ENCODE measurements around the gene NCBP2L. TPM values are rescaled to one million over a fixed set of nuclear protein-coding genes. Genes with fewer than 3 reads are reported as not detected.

Gene NCBP2L
- total RNA-seq, 2 donors from 2014 or later, result not detected

GRCh38 chrX:107738768-107739167, 38.8 kb upstream of the NCBP2L start:
- no peaks in the 10 kb centered on the region for H3K36me3 ChIP-seq
- no peak for DNase-seq (ENCODE audit: low spot score)
- no peak overlapping the region for H3K4me3 ChIP-seq
- no peaks in the 10 kb centered on the region for H3K9me3 ChIP-seq
- peak overlapping the region in 1 of 2 donors; percentile 26 for H3K27ac ChIP-seq
- H3K4me1 ChIP-seq (ENCODE audit: control insufficient read depth in 1 of 2, low read depth in 2 of 2), result peaks cover 24 to 59% of the 10 kb centered on the region in 2 donors
- TF ChIP-seq CTCF (IDR thresholded peaks at IDR 0.05), result no peak
- H3K27me3 ChIP-seq (replicated peaks; ENCODE audit: insufficient read depth), result no peaks in the 10 kb centered on the region
- ATAC-seq (ENCODE audit: insufficient number of reproducible peaks, low FRiP score, low read depth), result no peak

- DNase-seq (ENCODE audit: low spot score), result no peak
- Histone ChIP-seq H3K27me3 (replicated peaks; ENCODE audit: insufficient read depth) (no peaks in the 10 kb centered on the region), H3K27ac (no peak overlapping the region), H3K4me3 (no peak overlapping the region), H3K36me3 (no peaks in the 10 kb centered on the region), H3K9me3 (no peaks in the 10 kb centered on the region), H3K4me1 (ENCODE audit: control insufficient read depth in 1 of 2, low read depth in 2 of 2) (peaks cover 24 to 60% of the 10 kb centered on the region in 2 donors)
- ATAC-seq (ENCODE audit: insufficient number of reproducible peaks, low FRiP score, low read depth), result no peak
- TF ChIP-seq CTCF (IDR thresholded peaks at IDR 0.05), result no peak
Observed at GRCh38 chrX:107739541-107739940, 38.0 kb upstream of the NCBP2L start.

- Histone ChIP-seq H3K27me3 (replicated peaks; ENCODE audit: insufficient read depth) (no peaks in the 10 kb centered on the region), H3K27ac (peak overlapping the region; percentile 76 to 98), H3K4me1 (ENCODE audit: control insufficient read depth in 1 of 2, low read depth in 2 of 2) (peaks cover 24 to 62% of the 10 kb centered on the region in 2 donors), H3K36me3 (no peaks in the 10 kb centered on the region), H3K4me3 (peak overlapping the region; percentile 63), H3K9me3 (no peaks in the 10 kb centered on the region)
- DNase-seq (ENCODE audit: low spot score) (no peak), ATAC-seq (ENCODE audit: insufficient number of reproducible peaks, low FRiP score, low read depth) (no peak)
- no peak for TF ChIP-seq CTCF (IDR thresholded peaks at IDR 0.05)
Observed at GRCh38 chrX:107741404-107741790, 36.1 kb upstream of the NCBP2L start.

- Histone ChIP-seq H3K4me1 (ENCODE audit: control insufficient read depth in 1 of 2, low read depth in 2 of 2) (peaks cover 31 to 64% of the 10 kb centered on the region in 2 donors), H3K9me3 (no peaks in the 10 kb centered on the region), H3K4me3 (peak overlapping the region; percentile 63), H3K27me3 (replicated peaks; ENCODE audit: insufficient read depth) (no peaks in the 10 kb centered on the region), H3K36me3 (no peaks in the 10 kb centered on the region), H3K27ac (peak overlapping the region; percentile 89 to 98)
- DNase-seq (ENCODE audit: low spot score) (no peak), ATAC-seq (ENCODE audit: insufficient number of reproducible peaks, low FRiP score, low read depth) (no peak)
- TF ChIP-seq CTCF (IDR thresholded peaks at IDR 0.05), result no peak
Observed at GRCh38 chrX:107742700-107743191, 34.8 kb upstream of the NCBP2L start.

GRCh38 chrX:107743995-107744394, 33.5 kb upstream of the NCBP2L start:
- H3K4me1 ChIP-seq (ENCODE audit: control insufficient read depth in 1 of 2, low read depth in 2 of 2), result peaks cover 31 to 58% of the 10 kb centered on the region in 2 donors
- peak overlapping the region in 1 of 2 donors; percentile 98 for H3K27ac ChIP-seq
- H3K4me3 ChIP-seq, result no peak overlapping the region
- no peaks in the 10 kb centered on the region for H3K36me3 ChIP-seq
- no peaks in the 10 kb centered on the region for H3K27me3 ChIP-seq (replicated peaks; ENCODE audit: insufficient read depth)
- no peaks in the 10 kb centered on the region for H3K9me3 ChIP-seq
- no peak for TF ChIP-seq CTCF (IDR thresholded peaks at IDR 0.05)
- DNase-seq (ENCODE audit: low spot score), result no peak
- ATAC-seq (ENCODE audit: insufficient number of reproducible peaks, low FRiP score, low read depth), result no peak
